Activated T-cell treated with anti-CD3 and anti-CD28 coated beads, Interleukin-2, amount 50 U/mL, for 24 hours (primary cell): ENCODE results near the gene CEACAM7.
"Not testable (repeated sequence)": the region's sequence is repeated elsewhere in the genome, so short reads cannot be mapped to it uniquely, and the experiment has no call there.

Experiments
- DNase-seq: peaks from one replicate; pipeline ENCODE4 v3.0.0-alpha.2; 2020
- H3K27ac Mint-ChIP-seq: 2 replicates; pipeline ENCODE4 v1.8.0; 2020; ENCODE audit warnings: mild to moderate bottlenecking, mixed read lengths
- H3K27me3 Mint-ChIP-seq: 2 replicates; pipeline ENCODE4 v1.8.0; 2020; ENCODE audit warnings: mixed read lengths
- H3K36me3 Mint-ChIP-seq: 2 replicates; pipeline ENCODE4 v1.8.0; 2020; ENCODE audit warnings: low read depth, mixed read lengths
- H3K4me1 Mint-ChIP-seq: 2 replicates; pipeline ENCODE4 v1.8.0; 2020; ENCODE audit warnings: low read depth, mixed read lengths
- H3K4me3 Mint-ChIP-seq: 2 replicates; pipeline ENCODE4 v1.8.0; 2020; ENCODE audit warnings: mild to moderate bottlenecking, moderate library complexity, mixed read lengths
- H3K9me3 Mint-ChIP-seq: 2 replicates; pipeline ENCODE4 v1.8.0; 2020; ENCODE audit warnings: mixed read lengths

CEACAM7 gene

DNA sequence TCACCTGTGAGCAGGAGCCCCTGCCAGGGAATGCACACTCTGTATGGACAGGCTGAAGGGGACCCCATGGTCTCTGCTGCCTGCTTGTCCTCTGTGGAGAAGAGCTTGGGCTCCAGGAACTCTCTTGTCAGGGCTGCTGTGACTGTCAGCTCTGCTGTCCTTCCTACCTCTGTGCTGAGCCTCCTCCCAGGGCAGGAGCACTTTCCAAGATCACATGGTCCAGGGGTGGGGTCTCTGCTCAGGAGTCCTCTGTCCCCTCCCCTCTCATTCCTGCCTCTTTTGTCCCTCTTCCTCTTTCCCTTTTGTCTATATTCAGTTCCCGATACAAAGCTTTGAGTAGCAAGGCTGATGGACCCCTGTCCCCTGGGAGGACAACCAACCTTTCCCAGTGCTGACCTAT is at the start of gene CEACAM7:
TSS of gene CEACAM7 (minus strand) at position 173 of the 400 bp plus-strand sequence. CDS start at position 68, 105 bp downstream.
- H3K4me3 Mint-ChIP-seq = no peak within 1 kb of the TSS
- H3K27me3 Mint-ChIP-seq = peaks cover 46% of the 10 kb centered on the region
- H3K36me3 Mint-ChIP-seq = no peaks in the 10 kb centered on the region
- no peak for DNase-seq
- H3K9me3 Mint-ChIP-seq = no peaks in the 10 kb centered on the region
- H3K27ac Mint-ChIP-seq = no peak within 1 kb of the TSS
- no peaks in the 10 kb centered on the region for H3K4me1 Mint-ChIP-seq

DNA sequence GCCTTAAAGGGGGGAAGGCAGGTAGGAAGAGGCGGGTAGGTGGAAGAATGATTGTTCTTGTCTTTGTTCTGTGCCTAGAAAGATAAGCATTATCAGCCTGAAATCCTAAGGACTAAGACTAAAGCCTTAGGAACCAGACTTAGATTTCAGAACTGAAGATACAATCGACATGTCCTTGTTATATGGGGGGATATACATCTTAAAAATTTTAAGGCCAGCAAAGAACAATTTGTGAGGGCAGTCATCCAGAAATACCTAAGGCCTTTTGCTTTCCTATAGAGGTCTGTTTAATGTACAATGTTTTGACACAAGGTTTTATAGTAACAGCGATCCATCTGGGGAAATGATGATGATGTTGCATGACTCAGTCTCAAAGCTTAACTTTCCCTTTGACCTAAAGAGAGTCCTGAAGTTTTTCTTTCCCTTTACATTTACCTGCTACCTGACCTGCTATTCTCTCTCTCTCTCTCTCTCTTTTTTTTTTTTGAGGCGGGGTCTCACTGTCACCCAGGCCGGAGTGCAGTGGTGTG is 47.1 kb upstream of the CEACAM7 start:
- Mint-ChIP-seq H3K27me3 (peaks cover 63% of the 10 kb centered on the region), H3K27ac (no peak overlapping the region), H3K4me3 (no peak overlapping the region), H3K36me3 (no peaks in the 10 kb centered on the region), H3K4me1 (peaks cover 17% of the 10 kb centered on the region), H3K9me3 (no peaks in the 10 kb centered on the region)
- DNase-seq = no peak

DNA sequence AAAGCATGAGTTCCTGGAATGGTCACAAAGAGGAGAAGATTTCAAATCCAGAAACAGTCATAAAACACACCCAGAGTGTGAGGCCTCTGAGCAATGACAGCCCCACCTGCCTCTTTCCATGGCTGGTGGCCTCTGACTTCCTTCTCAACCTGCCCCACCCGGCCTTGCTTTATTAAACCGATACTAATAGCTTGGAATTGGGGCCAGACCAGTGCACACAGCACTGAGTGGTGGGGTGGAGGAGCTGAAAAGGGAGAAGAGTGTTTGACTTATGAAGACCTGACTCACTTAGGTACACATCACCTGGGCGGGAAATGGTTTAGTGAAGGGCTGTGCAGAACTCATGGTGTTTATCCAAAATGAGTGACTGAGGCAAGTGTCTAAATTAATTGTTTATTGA is 46.5 kb upstream of the CEACAM7 start:
- no peak overlapping the region for H3K27ac Mint-ChIP-seq
- no peak overlapping the region for H3K4me3 Mint-ChIP-seq
- H3K9me3 Mint-ChIP-seq = no peaks in the 10 kb centered on the region
- H3K4me1 Mint-ChIP-seq = peaks cover 12% of the 10 kb centered on the region
- H3K36me3 Mint-ChIP-seq = no peaks in the 10 kb centered on the region
- DNase-seq = no peak
- H3K27me3 Mint-ChIP-seq = peaks cover 64% of the 10 kb centered on the region

DNA sequence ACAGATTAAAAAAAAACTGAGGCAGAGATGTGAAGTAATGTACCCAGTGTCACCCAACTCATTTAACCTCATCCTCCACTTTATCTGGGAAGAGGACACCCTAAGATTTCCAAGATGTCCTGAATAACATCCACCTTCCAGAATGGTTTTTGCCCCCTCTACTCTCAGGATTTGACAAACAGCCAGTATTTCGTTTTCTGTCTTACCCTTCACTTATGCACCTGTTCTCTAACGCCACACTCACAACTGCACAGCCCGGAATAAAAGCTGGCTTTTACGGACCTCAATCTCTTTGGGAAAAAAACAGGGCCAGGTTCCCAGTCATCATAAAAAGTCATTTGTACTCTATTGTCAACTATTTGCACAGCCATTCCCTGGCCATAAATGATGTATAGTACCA is 46.1 kb upstream of the CEACAM7 start:
- Mint-ChIP-seq H3K27ac (no peak overlapping the region), H3K4me1 (peaks cover 12% of the 10 kb centered on the region), H3K9me3 (no peaks in the 10 kb centered on the region)

GRCh38 chr19:41726493-41726892 is 38.4 kb upstream of the CEACAM7 start:
- Mint-ChIP-seq H3K4me3 (no peak overlapping the region), H3K9me3 (no peaks in the 10 kb centered on the region), H3K4me1 (no peaks in the 10 kb centered on the region), H3K27ac (no peak overlapping the region), H3K27me3 (peaks cover 58% of the 10 kb centered on the region), H3K36me3 (no peaks in the 10 kb centered on the region)
- DNase-seq = no peak

More for the DNA sequence above, 46.1 kb upstream of the CEACAM7 start:
- Mint-ChIP-seq H3K27me3 (peaks cover 64% of the 10 kb centered on the region), H3K36me3 (no peaks in the 10 kb centered on the region), H3K4me3 (no peak overlapping the region)
- DNase-seq = no peak

DNA sequence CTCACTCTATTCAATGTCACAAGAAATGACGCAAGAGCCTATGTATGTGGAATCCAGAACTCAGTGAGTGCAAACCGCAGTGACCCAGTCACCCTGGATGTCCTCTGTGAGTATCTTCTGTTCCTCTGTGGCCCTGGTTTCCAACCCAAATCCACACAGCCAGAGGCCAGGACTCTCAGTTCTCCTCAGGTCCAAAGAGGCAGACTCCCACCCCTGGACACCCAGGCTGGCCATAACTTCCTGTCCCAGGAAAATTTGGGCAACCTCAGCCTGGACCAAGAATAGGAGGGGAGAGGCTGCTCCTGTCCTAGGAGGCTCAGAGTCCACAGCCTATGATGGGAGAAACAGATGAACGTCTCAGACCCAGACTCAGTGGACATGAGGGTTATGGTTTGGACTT is 32.0 kb upstream of the CEACAM7 start:
- Mint-ChIP-seq H3K27me3 (peaks cover 72% of the 10 kb centered on the region), H3K27ac (no peak overlapping the region), H3K36me3 (no peaks in the 10 kb centered on the region), H3K9me3 (no peaks in the 10 kb centered on the region), H3K4me1 (no peaks in the 10 kb centered on the region), H3K4me3 (no peak overlapping the region)
- DNase-seq = no peak

DNA sequence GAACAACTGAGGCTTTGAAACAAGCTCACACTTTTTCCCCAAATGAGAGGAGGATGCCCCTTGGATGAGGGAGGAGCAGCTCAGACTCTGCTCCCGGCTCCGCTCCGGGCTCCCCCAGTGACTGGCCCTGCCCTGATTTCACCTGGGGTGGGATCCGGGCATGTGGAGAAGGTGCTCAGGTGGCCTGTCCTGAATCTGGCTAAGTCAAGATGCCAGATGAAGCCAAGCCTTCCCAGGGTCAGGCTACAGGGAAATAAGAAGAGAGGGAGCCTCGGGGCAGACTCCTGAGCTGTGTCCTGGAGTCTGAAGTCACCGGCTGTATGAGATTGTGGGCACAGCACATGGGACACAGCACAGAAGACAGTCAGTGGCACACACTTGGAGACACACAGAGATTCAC is 30.7 kb upstream of the CEACAM7 start:
- H3K4me3 Mint-ChIP-seq = no peak overlapping the region
- H3K27me3 Mint-ChIP-seq = peaks cover 76% of the 10 kb centered on the region
- H3K4me1 Mint-ChIP-seq = no peaks in the 10 kb centered on the region
- no peak for DNase-seq
- H3K27ac Mint-ChIP-seq = no peak overlapping the region
- H3K9me3 Mint-ChIP-seq = no peaks in the 10 kb centered on the region
- H3K36me3 Mint-ChIP-seq = no peaks in the 10 kb centered on the region

GRCh38 chr19:41714598-41714997 is 26.5 kb upstream of the CEACAM7 start:
- Mint-ChIP-seq H3K36me3 (no peaks in the 10 kb centered on the region), H3K27me3 (peaks cover 81% of the 10 kb centered on the region), H3K27ac (no peak overlapping the region), H3K4me1 (no peaks in the 10 kb centered on the region), H3K9me3 (no peaks in the 10 kb centered on the region), H3K4me3 (no peak overlapping the region)
- no peak for DNase-seq

DNA sequence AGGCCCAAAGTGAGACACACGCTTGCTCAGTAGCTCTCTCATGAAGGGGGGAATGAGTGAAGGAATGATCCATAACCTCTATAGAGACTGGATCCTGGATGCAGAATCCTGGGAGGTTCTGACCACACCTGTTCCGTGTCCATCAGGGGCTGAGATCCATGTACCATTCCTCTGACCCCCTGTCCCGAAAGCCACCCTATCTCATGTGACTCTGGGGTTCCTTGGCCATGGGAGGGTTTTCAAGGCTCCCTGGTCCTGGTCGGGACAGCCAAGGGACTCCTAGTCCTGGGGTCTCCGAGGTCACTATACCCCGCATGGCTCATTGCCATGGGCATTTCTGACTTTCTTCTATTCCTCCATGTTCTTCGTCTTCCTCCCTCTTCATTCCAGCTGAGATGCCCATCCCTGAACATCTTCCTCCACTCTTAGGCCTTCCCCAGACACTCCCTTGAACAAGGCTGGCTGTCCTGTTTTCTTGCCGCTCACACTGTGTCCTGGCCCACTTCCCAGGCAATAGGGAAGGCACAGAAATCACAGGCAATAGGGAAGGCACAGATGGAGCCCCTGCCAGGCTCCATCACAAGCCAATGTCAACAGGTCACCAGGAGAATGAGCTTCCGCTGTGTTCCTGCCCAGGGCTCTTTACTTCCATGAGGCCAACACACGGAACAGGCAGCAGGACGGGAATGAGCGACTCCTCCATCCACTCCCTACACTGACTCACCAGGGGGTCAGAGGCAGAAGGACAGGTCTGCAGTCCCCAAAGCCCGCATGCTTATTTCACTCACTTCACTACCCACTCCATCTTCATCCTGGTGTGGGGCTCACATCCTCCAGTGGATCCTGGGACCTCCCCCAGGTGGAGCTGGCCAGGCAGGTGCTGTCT is 23.5 kb upstream of the CEACAM7 start:
- Mint-ChIP-seq H3K27ac (no peak overlapping the region), H3K4me1 (peaks cover 5% of the 10 kb centered on the region), H3K36me3 (no peaks in the 10 kb centered on the region), H3K4me3 (no peak overlapping the region), H3K27me3 (peaks cover 77% of the 10 kb centered on the region), H3K9me3 (no peaks in the 10 kb centered on the region)
- peak; percentile 21 for DNase-seq

GRCh38 chr19:41709951-41710645 is 22.0 kb upstream of the CEACAM7 start:
- Mint-ChIP-seq H3K27me3 (peaks cover 78% of the 10 kb centered on the region), H3K4me3 (no peak overlapping the region), H3K4me1 (peaks cover 5% of the 10 kb centered on the region), H3K9me3 (no peaks in the 10 kb centered on the region), H3K27ac (no peak overlapping the region), H3K36me3 (no peaks in the 10 kb centered on the region)
- DNase-seq = peak; percentile 9

GRCh38 chr19:41709516-41709915 is 21.4 kb upstream of the CEACAM7 start:
- H3K27me3 Mint-ChIP-seq = peaks cover 78% of the 10 kb centered on the region
- not testable (repeated sequence) for H3K4me1 Mint-ChIP-seq, H3K4me3 Mint-ChIP-seq

GRCh38 chr19:41708481-41708880 is 20.4 kb upstream of the CEACAM7 start, which contains the start of gene CEACAM5:
Gene CEACAM5 (plus strand): TSS chr19:41708626. CDS start chr19:41708732, 106 bp downstream.
- Mint-ChIP-seq H3K4me1 (peaks cover 5% of the 10 kb centered on the region), H3K27me3 (peaks cover 69% of the 10 kb centered on the region), H3K27ac (no peak within 1 kb of the TSS), H3K4me3 (no peak within 1 kb of the TSS), H3K36me3 (no peaks in the 10 kb centered on the region), H3K9me3 (no peaks in the 10 kb centered on the region)
- DNase-seq = peak; percentile 17

More at GRCh38 chr19:41709516-41709915, 21.4 kb upstream of the CEACAM7 start:
- peak; percentile 21 for DNase-seq
- not testable (repeated sequence) for H3K9me3 Mint-ChIP-seq, H3K36me3 Mint-ChIP-seq, H3K27ac Mint-ChIP-seq

GRCh38 chr19:41707871-41708371 is 19.9 kb upstream of the CEACAM7 start:
- no peaks in the 10 kb centered on the region for H3K9me3 Mint-ChIP-seq
- H3K4me1 Mint-ChIP-seq = peaks cover 5% of the 10 kb centered on the region
- DNase-seq = peak; percentile 23
- H3K27me3 Mint-ChIP-seq = peaks cover 63% of the 10 kb centered on the region
- H3K27ac Mint-ChIP-seq = no peak overlapping the region
- no peak overlapping the region for H3K4me3 Mint-ChIP-seq
- H3K36me3 Mint-ChIP-seq = no peaks in the 10 kb centered on the region

GRCh38 chr19:41707502-41707812 is 19.4 kb upstream of the CEACAM7 start:
- H3K27me3 Mint-ChIP-seq = peaks cover 59% of the 10 kb centered on the region

More at GRCh38 chr19:41707502-41707812, 19.4 kb upstream of the CEACAM7 start:
- H3K27ac Mint-ChIP-seq = no peak overlapping the region
- no peaks in the 10 kb centered on the region for H3K36me3 Mint-ChIP-seq
- no peaks in the 10 kb centered on the region for H3K9me3 Mint-ChIP-seq
- peaks cover 5% of the 10 kb centered on the region for H3K4me1 Mint-ChIP-seq
- DNase-seq = no peak
- no peak overlapping the region for H3K4me3 Mint-ChIP-seq
